Suppressor macrophage (primary cell): ENCODE data around the gene ZBTB4.

Experiments used
- DNase-seq, 4 experiments: peaks; one replicate each; pipeline ENCODE4 v3.0.0-alpha.2; 2020 to 2022
- total RNA-seq, 17 experiments: gene quantifications; one replicate each; lab custom pipeline; 2026; ENCODE audit warnings: mixed read lengths in 6 of 17, inconsistent platforms in 3 of 17; lab: John Stamatoyannopoulos, UW

Gene ZBTB4, protein sequence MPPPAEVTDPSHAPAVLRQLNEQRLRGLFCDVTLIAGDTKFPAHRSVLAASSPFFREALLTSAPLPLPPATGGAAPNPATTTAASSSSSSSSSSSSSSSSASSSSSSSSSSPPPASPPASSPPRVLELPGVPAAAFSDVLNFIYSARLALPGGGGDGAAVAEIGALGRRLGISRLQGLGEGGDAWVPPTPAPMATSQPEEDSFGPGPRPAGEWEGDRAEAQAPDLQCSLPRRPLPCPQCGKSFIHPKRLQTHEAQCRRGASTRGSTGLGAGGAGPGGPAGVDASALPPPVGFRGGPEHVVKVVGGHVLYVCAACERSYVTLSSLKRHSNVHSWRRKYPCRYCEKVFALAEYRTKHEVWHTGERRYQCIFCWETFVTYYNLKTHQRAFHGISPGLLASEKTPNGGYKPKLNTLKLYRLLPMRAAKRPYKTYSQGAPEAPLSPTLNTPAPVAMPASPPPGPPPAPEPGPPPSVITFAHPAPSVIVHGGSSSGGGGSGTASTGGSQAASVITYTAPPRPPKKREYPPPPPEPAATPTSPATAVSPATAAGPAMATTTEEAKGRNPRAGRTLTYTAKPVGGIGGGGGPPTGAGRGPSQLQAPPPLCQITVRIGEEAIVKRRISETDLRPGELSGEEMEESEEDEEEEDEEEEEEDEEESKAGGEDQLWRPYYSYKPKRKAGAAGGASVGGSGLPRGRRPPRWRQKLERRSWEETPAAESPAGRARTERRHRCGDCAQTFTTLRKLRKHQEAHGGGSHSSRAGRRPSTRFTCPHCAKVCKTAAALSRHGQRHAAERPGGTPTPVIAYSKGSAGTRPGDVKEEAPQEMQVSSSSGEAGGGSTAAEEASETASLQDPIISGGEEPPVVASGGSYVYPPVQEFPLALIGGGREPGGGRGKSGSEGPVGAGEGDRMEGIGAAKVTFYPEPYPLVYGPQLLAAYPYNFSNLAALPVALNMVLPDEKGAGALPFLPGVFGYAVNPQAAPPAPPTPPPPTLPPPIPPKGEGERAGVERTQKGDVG
- total RNA-seq: 8.0 to 108 (median 42.0) reads per million in 17 experiments

GRCh38 chr17:7479213-7480088, at the start of gene ZBTB4:
Gene ZBTB4, minus strand, starts transcription at chr17:7479631. Its CDS starts 12,830 bp downstream, at chr17:7466801.
- peak; percentile 40 to 81 (median 64) for DNase-seq

DNA sequence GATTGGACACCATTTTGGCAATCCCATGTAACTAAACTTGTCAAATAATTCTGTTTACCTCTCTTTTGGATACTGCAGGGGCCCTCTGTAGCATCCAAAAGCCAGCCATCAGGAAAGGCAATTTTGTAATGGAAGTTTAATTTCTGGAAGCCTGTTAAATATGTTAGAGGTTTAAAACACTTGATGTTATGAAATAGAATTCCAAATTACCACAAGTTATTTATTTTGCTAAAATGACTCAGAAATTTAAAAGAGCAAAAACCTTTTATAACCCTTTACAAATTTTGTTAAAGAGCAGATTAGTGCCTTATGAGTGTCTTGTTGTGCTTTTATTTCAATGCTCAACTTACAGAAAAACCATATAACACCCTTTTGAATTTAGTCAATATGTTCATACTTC, 49.4 kb upstream of the ZBTB4 start:
- no peak for DNase-seq

DNA sequence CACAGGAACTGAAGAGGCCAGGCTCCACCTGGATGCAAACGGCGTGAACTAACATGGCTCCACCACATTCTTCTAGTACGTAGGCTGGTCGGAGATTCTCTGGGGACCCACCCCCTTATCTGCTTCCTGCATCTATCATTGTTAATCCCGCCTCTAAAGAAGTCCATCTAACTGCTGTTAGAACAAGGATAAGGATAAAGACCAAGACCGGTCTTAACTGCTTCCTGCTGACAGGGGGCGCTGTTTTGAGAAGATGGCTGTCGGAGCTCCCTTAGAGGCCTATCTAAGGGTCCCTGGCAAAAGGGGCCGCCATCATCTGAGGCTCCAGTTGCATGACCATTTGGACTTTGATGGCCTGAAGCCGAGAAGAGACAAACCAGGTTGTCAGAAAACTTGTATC, 43.6 kb upstream of the ZBTB4 start:
- DNase-seq: peak; percentile 37 to 69 (median 58)

DNA sequence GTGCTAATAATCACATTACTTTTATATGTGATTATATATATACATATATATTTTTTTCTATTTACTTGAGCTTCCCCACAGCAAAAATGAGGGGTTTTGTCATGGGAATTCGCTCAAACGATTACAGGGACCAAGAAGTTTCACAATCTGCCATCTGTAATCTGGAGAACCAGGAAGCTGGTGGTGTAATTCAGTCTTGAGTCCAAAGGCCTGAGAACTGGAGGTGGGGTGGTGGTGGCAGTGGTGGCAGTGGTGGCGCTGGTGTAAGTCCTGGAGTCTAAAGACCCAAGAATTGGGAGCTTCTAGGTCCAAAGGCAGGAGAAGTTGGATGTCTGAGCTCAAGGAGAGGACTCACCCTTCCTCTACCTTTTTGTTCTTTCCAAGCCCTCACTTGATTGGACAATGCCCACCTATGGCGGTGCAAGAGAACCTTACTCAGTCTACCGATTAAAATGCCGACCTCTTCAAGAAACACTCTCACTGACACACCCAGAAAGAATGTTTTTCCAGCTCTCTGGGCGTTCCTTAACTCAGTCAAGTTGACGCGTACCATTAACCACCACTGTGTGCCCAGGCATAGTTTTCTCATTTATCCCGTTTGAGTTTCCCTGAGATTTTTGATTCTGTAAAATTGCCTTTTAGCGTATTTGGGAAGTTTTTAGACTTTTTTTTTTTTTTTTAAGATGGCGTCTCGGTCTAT, 36.6 kb upstream of the ZBTB4 start:
- DNase-seq: peak; percentile 71 to 88 (median 82)

DNA sequence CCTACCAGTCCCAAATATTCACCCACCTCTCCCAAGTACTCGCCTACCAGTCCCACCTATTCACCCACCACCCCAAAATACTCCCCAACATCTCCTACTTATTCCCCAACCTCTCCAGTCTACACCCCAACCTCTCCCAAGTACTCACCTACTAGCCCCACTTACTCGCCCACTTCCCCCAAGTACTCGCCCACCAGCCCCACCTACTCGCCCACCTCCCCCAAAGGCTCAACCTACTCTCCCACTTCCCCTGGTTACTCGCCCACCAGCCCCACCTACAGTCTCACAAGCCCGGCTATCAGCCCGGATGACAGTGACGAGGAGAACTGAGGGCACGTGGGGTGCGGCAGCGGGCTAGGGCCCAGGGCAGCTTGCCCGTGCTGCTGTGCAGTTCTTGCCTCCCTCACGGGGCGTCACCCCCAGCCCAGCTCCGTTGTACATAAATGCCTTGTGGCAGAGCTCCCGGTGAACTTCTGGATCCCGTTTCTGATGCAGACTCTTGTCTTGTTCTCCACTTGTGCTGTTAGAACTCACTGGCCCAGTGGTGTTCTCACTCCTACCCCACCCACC, 34.5 kb upstream of the ZBTB4 start:
- DNase-seq: no peak

DNA sequence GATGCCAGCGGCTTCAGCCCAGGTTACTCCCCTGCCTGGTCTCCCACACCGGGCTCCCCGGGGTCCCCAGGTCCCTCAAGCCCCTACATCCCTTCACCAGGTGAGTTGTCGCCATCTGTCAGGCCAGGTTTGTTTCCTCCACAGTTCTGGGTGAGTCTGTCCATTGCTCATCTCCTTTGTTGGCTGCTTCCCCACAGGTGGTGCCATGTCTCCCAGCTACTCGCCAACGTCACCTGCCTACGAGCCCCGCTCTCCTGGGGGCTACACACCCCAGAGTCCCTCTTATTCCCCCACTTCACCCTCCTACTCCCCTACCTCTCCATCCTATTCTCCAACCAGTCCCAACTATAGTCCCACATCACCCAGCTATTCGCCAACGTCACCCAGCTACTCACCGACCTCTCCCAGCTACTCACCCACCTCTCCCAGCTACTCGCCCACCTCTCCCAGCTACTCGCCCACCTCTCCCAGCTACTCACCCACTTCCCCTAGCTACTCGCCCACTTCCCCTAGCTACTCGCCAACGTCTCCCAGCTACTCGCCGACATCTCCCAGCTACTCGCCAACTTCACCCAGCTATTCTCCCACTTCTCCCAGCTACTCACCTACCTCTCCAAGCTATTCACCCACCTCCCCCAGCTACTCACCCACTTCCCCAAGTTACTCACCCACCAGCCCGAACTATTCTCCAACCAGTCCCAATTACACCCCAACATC, 33.6 kb upstream of the ZBTB4 start:
- peak in 2 of 4 experiments; percentile 12 to 28 for DNase-seq

GRCh38 chr17:7512105-7512504, 32.7 kb upstream of the ZBTB4 start:
- DNase-seq: no peak

DNA sequence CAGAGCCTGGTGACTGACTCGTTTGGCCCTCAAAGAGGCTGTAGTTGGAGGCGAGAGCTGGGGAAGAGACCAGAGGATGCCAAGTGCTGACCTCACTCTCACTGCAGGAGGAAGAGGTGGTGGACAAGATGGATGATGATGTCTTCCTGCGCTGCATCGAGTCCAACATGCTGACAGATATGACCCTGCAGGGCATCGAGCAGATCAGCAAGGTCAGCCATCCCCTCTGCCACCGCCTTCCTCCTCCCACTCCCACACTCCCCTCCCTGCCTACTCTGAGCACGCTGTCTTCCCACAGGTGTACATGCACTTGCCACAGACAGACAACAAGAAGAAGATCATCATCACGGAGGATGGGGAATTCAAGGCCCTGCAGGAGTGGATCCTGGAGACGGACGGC, 31.7 kb upstream of the ZBTB4 start:
- DNase-seq: no peak

DNA sequence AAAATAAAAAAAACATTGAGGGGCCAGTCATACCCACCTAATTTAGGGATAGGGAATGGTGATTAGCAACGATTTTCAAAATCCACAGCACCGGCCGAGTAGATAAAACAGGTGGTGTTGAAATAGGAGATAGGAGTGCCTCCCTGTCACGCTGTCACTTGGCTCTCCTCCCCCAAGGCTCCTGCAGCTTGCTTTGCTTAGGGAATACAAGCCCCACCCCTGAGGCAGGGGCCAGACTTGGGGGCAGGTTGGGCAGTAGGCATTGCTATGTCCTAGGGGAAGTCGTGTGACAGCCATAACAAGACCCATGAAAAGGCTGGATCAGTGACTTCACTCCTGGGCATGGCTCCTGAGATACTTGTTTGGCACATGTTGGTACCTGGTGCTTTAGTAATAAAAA, 30.5 kb upstream of the ZBTB4 start:
- DNase-seq: no peak

- no peak for DNase-seq
Observed at GRCh38 chr17:7508846-7509245, 29.4 kb upstream of the ZBTB4 start.

GRCh38 chr17:7508145-7508544, 28.7 kb upstream of the ZBTB4 start:
- no peak for DNase-seq

GRCh38 chr17:7503521-7503920, 24.1 kb upstream of the ZBTB4 start:
- no peak for DNase-seq

DNA sequence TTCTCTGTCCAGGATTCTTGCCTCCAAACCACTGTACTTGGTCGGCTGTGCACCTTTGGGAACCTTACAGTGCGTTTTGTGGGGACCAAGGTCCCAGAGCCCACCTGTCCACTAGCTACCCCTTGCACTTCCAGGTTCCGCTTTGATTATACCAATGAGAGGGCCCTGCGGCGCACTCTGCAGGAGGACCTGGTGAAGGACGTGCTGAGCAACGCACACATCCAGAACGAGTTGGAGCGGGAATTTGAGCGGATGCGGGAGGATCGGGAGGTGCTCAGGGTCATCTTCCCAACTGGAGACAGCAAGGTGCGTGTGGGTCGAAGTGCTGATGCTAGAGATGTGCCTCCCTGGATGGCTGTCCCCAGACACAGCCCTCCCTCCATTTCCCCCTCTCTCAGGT, 23.6 kb upstream of the ZBTB4 start:
- DNase-seq: peak in 2 of 4 experiments; percentile 24 to 47

GRCh38 chr17:7502171-7502847, 22.9 kb upstream of the ZBTB4 start:
- DNase-seq: no peak

DNA sequence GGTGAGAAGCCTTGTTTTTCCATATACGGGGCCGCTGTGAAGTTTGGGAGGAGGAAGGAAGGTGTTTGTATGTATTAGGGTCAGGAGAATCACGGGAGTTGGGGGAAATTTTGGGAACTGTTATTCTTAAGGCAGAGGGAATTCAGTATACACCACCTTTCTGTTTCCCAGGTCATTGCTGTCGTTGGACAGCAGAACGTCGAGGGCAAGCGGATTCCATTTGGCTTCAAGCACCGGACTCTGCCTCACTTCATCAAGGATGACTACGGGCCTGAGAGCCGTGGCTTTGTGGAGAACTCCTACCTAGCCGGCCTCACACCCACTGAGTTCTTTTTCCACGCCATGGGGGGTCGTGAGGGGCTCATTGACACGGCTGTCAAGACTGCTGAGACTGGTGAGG, 22.3 kb upstream of the ZBTB4 start:
- no peak for DNase-seq

DNA sequence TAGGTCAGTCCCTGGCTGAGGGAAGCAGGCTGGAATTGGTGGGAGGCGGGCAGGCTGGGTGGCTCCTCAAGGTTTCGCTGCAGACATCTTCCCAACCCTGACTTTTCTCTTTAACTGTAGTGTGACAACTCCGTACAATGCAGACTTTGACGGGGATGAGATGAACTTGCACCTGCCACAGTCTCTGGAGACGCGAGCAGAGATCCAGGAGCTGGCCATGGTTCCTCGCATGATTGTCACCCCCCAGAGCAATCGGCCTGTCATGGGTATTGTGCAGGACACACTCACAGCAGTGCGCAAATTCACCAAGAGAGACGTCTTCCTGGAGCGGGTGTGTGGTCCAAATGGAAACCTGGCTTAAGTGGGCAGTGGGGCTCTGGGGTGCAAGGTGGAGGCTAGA, 19.7 kb upstream of the ZBTB4 start:
- no peak for DNase-seq

DNA sequence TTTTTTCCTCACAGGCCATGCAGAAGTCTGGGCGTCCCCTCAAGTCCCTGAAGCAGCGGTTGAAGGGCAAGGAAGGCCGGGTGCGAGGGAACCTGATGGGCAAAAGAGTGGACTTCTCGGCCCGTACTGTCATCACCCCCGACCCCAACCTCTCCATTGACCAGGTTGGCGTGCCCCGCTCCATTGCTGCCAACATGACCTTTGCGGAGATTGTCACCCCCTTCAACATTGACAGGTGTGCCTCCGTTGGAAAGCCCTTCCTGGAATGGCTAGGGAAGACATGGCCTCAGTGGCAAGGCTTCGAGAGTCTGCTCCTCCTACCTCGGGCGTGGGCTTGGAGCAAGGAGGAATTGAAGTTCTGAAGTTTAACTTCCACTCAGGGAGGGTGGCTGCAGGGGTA, 18.2 kb upstream of the ZBTB4 start:
- DNase-seq: no peak

DNA sequence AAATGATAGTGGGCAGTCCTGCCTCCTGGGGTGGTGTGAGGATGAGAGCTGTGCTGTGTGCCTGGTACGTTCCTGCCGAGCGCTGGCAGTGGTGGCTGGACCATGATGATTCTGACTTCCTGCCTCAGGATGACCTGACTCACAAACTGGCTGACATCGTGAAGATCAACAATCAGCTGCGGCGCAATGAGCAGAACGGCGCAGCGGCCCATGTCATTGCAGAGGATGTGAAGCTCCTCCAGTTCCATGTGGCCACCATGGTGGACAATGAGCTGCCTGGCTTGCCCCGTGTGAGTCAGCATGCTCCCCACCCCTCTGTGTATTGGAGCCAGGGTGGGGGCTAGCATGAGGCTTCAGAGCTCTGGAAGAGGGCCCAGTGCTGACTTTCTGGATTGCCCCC, 17.8 kb upstream of the ZBTB4 start:
- DNase-seq: no peak

DNA sequence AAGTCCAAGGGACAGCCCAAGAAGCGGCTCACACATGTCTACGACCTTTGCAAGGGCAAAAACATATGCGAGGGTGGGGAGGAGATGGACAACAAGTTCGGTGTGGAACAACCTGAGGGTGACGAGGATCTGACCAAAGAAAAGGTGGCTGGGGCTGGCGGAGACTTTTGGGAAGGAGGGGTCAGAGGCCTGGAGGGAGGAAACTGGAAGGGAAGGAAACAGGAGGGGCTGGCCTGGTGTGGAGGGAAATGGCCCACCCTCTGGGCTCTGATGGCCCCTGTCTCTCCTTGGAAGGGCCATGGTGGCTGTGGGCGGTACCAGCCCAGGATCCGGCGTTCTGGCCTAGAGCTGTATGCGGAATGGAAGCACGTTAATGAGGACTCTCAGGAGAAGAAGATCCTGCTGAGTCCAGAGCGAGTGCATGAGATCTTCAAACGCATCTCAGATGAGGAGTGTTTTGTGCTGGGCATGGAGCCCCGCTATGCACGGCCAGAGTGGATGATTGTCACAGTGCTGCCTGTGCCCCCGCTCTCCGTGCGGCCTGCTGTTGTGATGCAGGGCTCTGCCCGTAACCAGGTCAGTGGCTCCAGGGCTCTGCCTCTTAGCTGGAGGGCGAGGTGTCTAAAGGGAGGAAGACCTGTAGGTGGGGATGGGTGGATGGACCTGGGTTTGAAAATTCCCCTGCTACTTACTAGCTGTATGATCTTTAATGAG, 17.2 kb upstream of the ZBTB4 start:
- no peak for DNase-seq
